HG02870 (cell line): ENCODE measurements around the gene RHOXF1.
"Not testable (repeated sequence)": the region's sequence is repeated elsewhere in the genome, so short reads cannot be mapped to it uniquely, and the experiment has no call there.

ENCODE experiments used
- ATAC-seq: cut with Tn5 transposase; IDR thresholded peaks from one replicate; pipeline ENCODE4 v1.9.1; 2021; ENCODE audit warnings: mild to moderate bottlenecking, moderate library complexity; ENCODE audit not compliant: unreplicated experiment

RHOXF1 gene

DNA sequence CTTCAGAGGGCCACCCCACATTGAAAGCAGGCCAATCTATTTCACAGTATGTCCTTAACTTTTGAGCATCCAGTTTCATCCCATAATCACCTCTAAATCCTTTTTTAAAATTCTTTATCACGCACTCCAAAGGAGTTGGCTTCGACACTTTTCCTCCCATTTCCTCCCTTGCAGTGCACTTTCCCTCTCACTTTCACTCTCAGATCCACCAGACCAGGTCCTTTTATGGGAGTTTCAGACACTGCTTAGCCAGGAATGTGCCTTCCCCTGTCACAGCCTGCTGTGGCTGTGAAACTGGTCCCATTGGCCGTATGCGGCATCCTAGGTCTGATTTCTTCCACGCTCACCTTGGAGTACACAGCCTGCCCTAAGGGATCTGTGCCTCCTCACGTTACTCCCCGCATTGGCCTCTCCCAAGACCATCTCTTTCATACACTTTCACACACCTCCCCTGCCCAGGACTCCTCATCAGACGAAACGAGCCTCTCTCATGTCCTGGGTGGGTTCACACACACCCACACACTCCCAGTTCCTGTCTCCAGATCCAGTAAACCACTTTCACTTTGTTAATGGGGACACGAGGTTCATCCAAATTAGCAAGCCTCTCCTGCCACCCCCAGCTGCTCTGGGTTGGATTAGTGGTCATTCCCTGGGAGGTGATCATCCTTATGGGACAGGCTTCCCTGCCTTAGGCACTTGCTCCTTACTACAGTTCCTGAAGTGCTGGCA lies 28.3 kb downstream of the RHOXF1 start:
- no peak for ATAC-seq

DNA sequence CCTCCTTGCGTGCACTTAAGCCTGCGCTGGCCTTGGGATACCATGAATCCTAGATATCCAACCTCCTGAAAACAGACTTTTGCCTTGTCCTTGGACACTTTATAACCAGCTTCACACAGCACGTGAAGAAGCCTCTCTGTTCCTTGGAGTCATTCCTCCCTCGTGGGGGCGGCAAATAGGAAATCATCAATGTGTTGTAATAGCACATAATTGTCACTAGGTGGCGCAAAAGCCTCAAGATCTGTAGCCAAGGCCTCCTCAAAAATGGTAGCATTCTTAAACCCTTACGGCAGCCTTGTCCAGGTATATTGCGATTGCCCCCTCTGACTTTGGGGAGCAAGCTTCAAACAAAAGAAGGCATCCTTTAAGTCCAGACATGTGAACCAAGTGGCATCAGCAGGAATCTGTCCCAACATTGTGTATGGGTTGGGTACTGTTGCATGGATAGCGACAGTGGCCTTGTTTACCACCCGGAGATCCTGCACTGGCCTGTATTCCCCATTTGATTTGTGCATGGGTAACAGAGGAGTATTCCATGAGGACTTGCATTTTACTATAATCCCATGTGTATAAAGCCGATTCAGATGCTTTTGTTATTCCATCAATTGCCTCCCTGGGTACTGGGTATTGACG lies 30.0 kb downstream of the RHOXF1 start:
- not testable (repeated sequence) for ATAC-seq

DNA sequence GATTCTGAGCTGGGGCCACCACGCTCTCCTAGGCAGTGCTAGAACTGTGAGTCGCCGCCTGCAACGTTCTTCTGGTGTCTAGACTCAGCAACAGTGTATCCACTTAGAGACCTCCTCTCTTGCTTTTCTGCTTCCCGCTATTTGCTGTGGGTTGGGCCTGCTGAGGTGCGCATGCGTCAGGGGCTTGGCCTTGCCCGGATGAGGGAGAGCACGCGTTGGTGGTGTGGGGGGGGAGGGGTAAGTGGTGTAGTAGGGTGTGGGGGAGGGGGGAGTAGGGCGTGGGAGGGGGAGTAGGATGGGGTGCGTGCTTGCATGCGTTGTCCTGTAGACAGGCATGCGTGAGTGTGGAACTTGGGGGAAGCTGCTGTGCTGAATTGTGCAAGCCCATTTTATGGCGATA lies 38.1 kb downstream of the RHOXF1 start, which contains the start of gene RHOXF2B:
TSS of gene RHOXF2B (minus strand) at position 101 of the 400 bp plus-strand sequence. CDS start 138 bp downstream, outside the sequence.
- ATAC-seq: not testable (repeated sequence)

DNA sequence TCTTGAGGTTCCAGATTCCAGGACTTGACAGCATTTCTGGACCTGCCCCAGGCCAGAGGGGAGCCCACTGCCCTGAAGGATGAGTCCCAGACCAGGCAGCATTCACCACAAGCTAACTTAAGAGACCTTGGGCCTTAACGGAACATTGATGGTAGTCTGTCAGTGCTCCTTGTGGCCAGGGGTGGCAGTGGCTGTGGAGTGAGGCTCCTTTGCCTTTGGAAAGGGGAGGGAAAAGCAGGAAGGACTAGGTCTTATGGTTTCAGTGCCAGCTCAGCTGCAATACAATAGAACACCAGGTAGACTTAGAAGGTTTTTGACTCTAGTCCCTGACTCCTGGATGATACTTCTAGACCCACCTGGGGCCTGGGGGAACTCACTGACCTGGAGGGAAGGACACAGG lies 49.5 kb downstream of the RHOXF1 start:
- ATAC-seq: not testable (repeated sequence)
